GM23338 (cell line): Measurements from ENCODE around the gene PRCD. TPM values are rescaled to one million over a fixed set of nuclear protein-coding genes. Genes with fewer than 3 reads are reported as not detected.

Experiments used
- ATAC-seq: fragments of 200-7000 bp; cut with Tn5 transposase; 3 replicates; pipeline ENCODE4 v1.9.1; 2020
- DNase-seq: peaks from one replicate; pipeline ENCODE4 v3.0.0-alpha.2; 2015; ENCODE audit warnings: low spot score
- H2AFZ ChIP-seq: fragments of 200-600 bp; sonication (generic); 2 replicates; pipeline ENCODE4 v1.8.0; 2016; ENCODE audit warnings: antibody characterized with exemption, mild to moderate bottlenecking, moderate library complexity
- H3F3A ChIP-seq: fragments of 200-600 bp; sonication (generic); replicated peaks from 2 replicates; pipeline ENCODE4 v1.8.0; 2017; ENCODE audit warnings: antibody characterized with exemption, mixed run types, low read depth
- H3K27ac ChIP-seq: fragments of 200-600 bp; sonication (generic); 2 replicates; pipeline ENCODE4 v1.6.1; 2016; ENCODE audit warnings: low read depth
- H3K27me3 ChIP-seq: fragments of 200-600 bp; sonication (generic); 2 replicates; pipeline ENCODE4 v1.8.0; 2016; ENCODE audit warnings: mild to moderate bottlenecking, mixed run types, moderate library complexity; ENCODE audit not compliant: insufficient read depth
- H3K36me3 ChIP-seq: fragments of 200-600 bp; sonication (generic); 2 replicates; pipeline ENCODE4 v1.8.0; 2016; ENCODE audit warnings: mild to moderate bottlenecking; ENCODE audit not compliant: insufficient read depth
- H3K4me1 ChIP-seq: fragments of 200-600 bp; sonication (generic); 2 replicates; pipeline ENCODE4 v1.8.0; 2016; ENCODE audit warnings: mild to moderate bottlenecking, moderate library complexity; ENCODE audit not compliant: insufficient read depth
- H3K4me2 ChIP-seq: fragments of 200-600 bp; sonication (generic); 2 replicates; pipeline ENCODE4 v1.7.1; 2017; ENCODE audit warnings: mixed run types
- H3K4me3 ChIP-seq: fragments of 200-600 bp; sonication (generic); 2 replicates; pipeline ENCODE4 v1.6.1; 2016; ENCODE audit warnings: mixed run types
- H3K79me2 ChIP-seq: fragments of 200-600 bp; sonication (generic); replicated peaks from 2 replicates; pipeline ENCODE4 v1.8.0; 2017; ENCODE audit warnings: mild to moderate bottlenecking; ENCODE audit not compliant: insufficient read depth
- H3K9me2 ChIP-seq: fragments of 200-600 bp; sonication (generic); 2 replicates; pipeline ENCODE4 v1.8.0; 2017; ENCODE audit not compliant: insufficient read depth
- H4K20me1 ChIP-seq: fragments of 200-600 bp; sonication (generic); replicated peaks from 2 replicates; pipeline ENCODE4 v1.8.0; 2017; ENCODE audit warnings: mild to moderate bottlenecking; ENCODE audit not compliant: insufficient read depth
- H3K27ac Mint-ChIP-seq: 2 replicates; pipeline ENCODE4 v1.8.0; 2020; ENCODE audit warnings: inconsistent platforms, mild to moderate bottlenecking, moderate library complexity, mixed read lengths
- H3K27me3 Mint-ChIP-seq: 3 replicates; pipeline ENCODE4 v1.8.0; 2022; ENCODE audit warnings: low read depth, mild to moderate bottlenecking, moderate library complexity, mixed read lengths, inconsistent platforms; ENCODE audit not compliant: insufficient read depth, poor library complexity
- H3K36me3 Mint-ChIP-seq: 3 replicates; pipeline ENCODE4 v1.8.0; 2021; ENCODE audit warnings: low read depth, mild to moderate bottlenecking, inconsistent platforms, moderate library complexity, mixed read lengths
- H3K4me1 Mint-ChIP-seq: 3 replicates; pipeline ENCODE4 v1.8.0; 2020; ENCODE audit warnings: mild to moderate bottlenecking, inconsistent platforms, mixed read lengths
- H3K4me3 Mint-ChIP-seq: 3 replicates; pipeline ENCODE4 v1.8.0; 2021; ENCODE audit warnings: moderate library complexity, mild to moderate bottlenecking, inconsistent platforms, mixed read lengths
- H3K9me3 Mint-ChIP-seq: 3 replicates; pipeline ENCODE4 v1.8.0; 2020; ENCODE audit warnings: moderate library complexity, mild to moderate bottlenecking, inconsistent platforms, mixed read lengths
- CREB1 ChIP-seq: fragments of 250-450 bp; sonication (Bioruptor Pico); IDR thresholded peaks from 2 replicates; pipeline ENCODE4 v1.5.0; 2020; ENCODE audit warnings: low read depth, mild to moderate bottlenecking, moderate library complexity
- CTCF ChIP-seq, 2 experiments: fragments of 200-600 bp in 1 of 2; sonication (generic) in 1 of 2; conservative IDR thresholded peaks; 2 replicates each; pipeline versions ENCODE4 v1.5.1 to v1.6.1; 2016 to 2017; ENCODE audit warnings: antibody characterized with exemption in 2 of 2, low read depth in 2 of 2, mild to moderate bottlenecking in 2 of 2, moderate library complexity in 1 of 2
- ETS1 ChIP-seq: IDR thresholded peaks from 2 replicates; pipeline ENCODE4 v1.6.1; 2016; ENCODE audit warnings: antibody characterized with exemption
- EZH2 ChIP-seq: fragments of 200-600 bp; sonication (generic); IDR thresholded peaks from one replicate; pipeline ENCODE4 v1.8.0; 2017; ENCODE audit warnings: antibody characterized with exemption, mild to moderate bottlenecking, low read depth; ENCODE audit not compliant: unreplicated experiment
- EZH2phosphoT487 ChIP-seq: fragments of 200-600 bp; sonication (generic); IDR thresholded peaks from one replicate; pipeline ENCODE4 v1.8.1; 2018; ENCODE audit warnings: antibody characterized with exemption; ENCODE audit not compliant: unreplicated experiment
- JUNB ChIP-seq: IDR thresholded peaks from one replicate; pipeline ENCODE4 v1.6.1; 2016; ENCODE audit warnings: antibody characterized with exemption; ENCODE audit not compliant: unreplicated experiment
- NANOG ChIP-seq: IDR thresholded peaks from 2 replicates; pipeline ENCODE4 v1.6.1; 2016; ENCODE audit warnings: antibody characterized with exemption, borderline replicate concordance
- POLR2AphosphoS5 ChIP-seq: IDR thresholded peaks from 2 replicates; pipeline ENCODE4 v1.6.1; 2016; ENCODE audit warnings: antibody characterized with exemption, low read depth
- REST ChIP-seq: IDR thresholded peaks from one replicate; pipeline ENCODE4 v1.6.1; 2018; ENCODE audit warnings: antibody characterized with exemption; ENCODE audit not compliant: unreplicated experiment
- STAT1 ChIP-seq: IDR thresholded peaks from one replicate; pipeline ENCODE4 v1.6.1; 2016; ENCODE audit warnings: antibody characterized with exemption; ENCODE audit not compliant: unreplicated experiment
- ZNF114 ChIP-seq: fragments of 250-450 bp; sonication (Bioruptor Pico); IDR thresholded peaks from 2 replicates; pipeline ENCODE4 v1.5.0; 2020; ENCODE audit warnings: mild to moderate bottlenecking, moderate library complexity
- ZNF331 ChIP-seq: fragments of 250-450 bp; sonication (Bioruptor Pico); IDR thresholded peaks from 2 replicates; pipeline ENCODE4 v1.5.0; 2020; ENCODE audit warnings: low read depth, mild to moderate bottlenecking, moderate library complexity
- ZNF462 ChIP-seq: fragments of 250-450 bp; sonication (Bioruptor Pico); IDR thresholded peaks from 2 replicates; pipeline ENCODE4 v1.5.0; 2020; ENCODE audit warnings: mild to moderate bottlenecking, moderate library complexity
- polyA plus RNA-seq: library from polyadenylated mRNA; unstranded; fragments of >200 nt; fragmentation: Nextera tagmentation; extraction: Ambion mirVana; gene quantifications from 2 replicates; pipeline ENCODE4 v1.2.1, GENCODE V29; 2016
- total RNA-seq: library from RNA; depleted of rRNA; stranded (reverse); fragments of >200 nt; shearing (Covaris generic); gene quantifications from 2 replicates; pipeline ENCODE4 v1.2.3, GENCODE V29; 2014

The PRCD gene
- total and polyA plus RNA-seq, 2 experiments from 2014 or later: 0.38 to 1.6 TPM

- peaks cover 11% of the 10 kb centered on the region; the same call in 2 of the 3 replicates for H3K4me1 Mint-ChIP-seq
- Histone ChIP-seq H3F3A (0 out of 2 replicates have a peak, but pooled peaks cover 3% of the 10 kb centered on the region), H3K27ac (no peak overlapping the region), H3K9me2 (no peaks in the 10 kb centered on the region), H3K4me3 (no peak overlapping the region), H3K36me3 (no peaks in the 10 kb centered on the region), H4K20me1 (no peaks in the 10 kb centered on the region), H3K79me2 (no peaks in the 10 kb centered on the region), H3K4me1 (peaks cover 10% of the 10 kb centered on the region), H2AFZ (no peak overlapping the region), H3K4me2 (no peak overlapping the region), H3K27me3 (peaks cover 78% of the 10 kb centered on the region)
- TF ChIP-seq ETS1: no peak
- TF ChIP-seq ZNF114 (CRISPR knock-in tag): no peak
- no peak for TF ChIP-seq JUNB
- no peak for TF ChIP-seq NANOG
- no peak for TF ChIP-seq ZNF331 (CRISPR knock-in tag)
- TF ChIP-seq CREB1 (CRISPR knock-in tag): no peak
- TF ChIP-seq POLR2AphosphoS5: no peak
- no peak for TF ChIP-seq EZH2phosphoT487
- TF ChIP-seq REST: no peak
- no peak for TF ChIP-seq ZNF462 (CRISPR knock-in tag)
- no peak for TF ChIP-seq CTCF (conservative IDR thresholded peaks at IDR 0.05; ENCODE audit: low read depth in 2 of 2)
- no peak for TF ChIP-seq EZH2
- no peak for TF ChIP-seq STAT1
- ATAC-seq (no peak), DNase-seq (no peak)
- no peak overlapping the region for H3K27ac Mint-ChIP-seq
- no peaks in the 10 kb centered on the region; the same call in 2 of the 3 replicates for H3K36me3 Mint-ChIP-seq
- H3K4me3 Mint-ChIP-seq: no peak overlapping the region
- no peaks in the 10 kb centered on the region; the same call in 2 of the 3 replicates for H3K9me3 Mint-ChIP-seq
- peaks cover 54% of the 10 kb centered on the region for H3K27me3 Mint-ChIP-seq
Measured at GRCh38 chr17:76582660-76583059, 42.8 kb downstream of the PRCD start.
